Kidney epithelial cell (primary cell): ENCODE measurements around the gene AADACL4. TPM values are rescaled to one million over a fixed set of nuclear protein-coding genes. Genes with fewer than 3 reads are reported as not detected.

Source experiments
- DNase-seq: peaks from one replicate; pipeline ENCODE4 v3.0.0-alpha.2; 2010; ENCODE audit warnings: low read depth
- H3K27me3 ChIP-seq: 2 replicates; pipeline ENCODE4 v1.6.0; 2011; ENCODE audit warnings: low read length; ENCODE audit not compliant: control insufficient read depth, insufficient read depth
- H3K36me3 ChIP-seq: 2 replicates; pipeline ENCODE4 v1.5.1; 2011; ENCODE audit warnings: low read length; ENCODE audit not compliant: control insufficient read depth, insufficient read depth
- H3K4me3 ChIP-seq: 2 replicates; pipeline ENCODE4 v1.5.1; 2011; ENCODE audit warnings: low read depth, mild to moderate bottlenecking, control low read depth, low read length
- total RNA-seq: library from RNA; depleted of rRNA; stranded (reverse); fragments of >200 nt; gene quantifications from 2 replicates; pipeline ENCODE4 v1.2.3, GENCODE V29; 2015
- TF ChIP-seq, protein P1 (sequence below): IDR thresholded peaks from 2 replicates; pipeline ENCODE4 v1.5.1; 2011; ENCODE audit warnings: mild to moderate bottlenecking, moderate library complexity, low read length, control low read depth, inconsistent platforms; ENCODE audit not compliant: insufficient read depth, poor library complexity, severe bottlenecking

The AADACL4 gene
- total RNA-seq, 1 donor from 2014 or later: not detected

DNA sequence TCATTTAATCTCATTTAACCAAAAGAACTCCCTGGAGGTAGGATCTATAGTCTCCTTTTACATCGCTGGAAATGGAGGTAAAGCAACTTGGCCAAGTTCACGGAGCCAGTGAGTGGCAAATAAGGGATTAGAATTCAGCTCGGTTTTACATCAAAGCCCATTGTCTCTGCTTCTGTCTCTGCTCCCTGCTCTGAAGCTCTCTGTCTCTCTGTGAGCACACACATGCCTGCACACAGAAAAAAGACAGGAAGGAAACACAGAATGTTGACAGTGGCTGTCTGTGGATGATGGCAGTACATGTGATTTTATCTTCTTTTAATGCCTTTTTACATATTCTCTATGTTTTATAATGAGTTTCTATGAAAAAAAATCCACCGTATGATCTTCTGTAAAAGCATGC lies 17.0 kb upstream of the AADACL4 start:
- TF ChIP-seq, protein P1, sequence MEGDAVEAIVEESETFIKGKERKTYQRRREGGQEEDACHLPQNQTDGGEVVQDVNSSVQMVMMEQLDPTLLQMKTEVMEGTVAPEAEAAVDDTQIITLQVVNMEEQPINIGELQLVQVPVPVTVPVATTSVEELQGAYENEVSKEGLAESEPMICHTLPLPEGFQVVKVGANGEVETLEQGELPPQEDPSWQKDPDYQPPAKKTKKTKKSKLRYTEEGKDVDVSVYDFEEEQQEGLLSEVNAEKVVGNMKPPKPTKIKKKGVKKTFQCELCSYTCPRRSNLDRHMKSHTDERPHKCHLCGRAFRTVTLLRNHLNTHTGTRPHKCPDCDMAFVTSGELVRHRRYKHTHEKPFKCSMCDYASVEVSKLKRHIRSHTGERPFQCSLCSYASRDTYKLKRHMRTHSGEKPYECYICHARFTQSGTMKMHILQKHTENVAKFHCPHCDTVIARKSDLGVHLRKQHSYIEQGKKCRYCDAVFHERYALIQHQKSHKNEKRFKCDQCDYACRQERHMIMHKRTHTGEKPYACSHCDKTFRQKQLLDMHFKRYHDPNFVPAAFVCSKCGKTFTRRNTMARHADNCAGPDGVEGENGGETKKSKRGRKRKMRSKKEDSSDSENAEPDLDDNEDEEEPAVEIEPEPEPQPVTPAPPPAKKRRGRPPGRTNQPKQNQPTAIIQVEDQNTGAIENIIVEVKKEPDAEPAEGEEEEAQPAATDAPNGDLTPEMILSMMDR: no peak
- Histone ChIP-seq H3K4me3 (no peak overlapping the region), H3K27me3 (peaks cover 2% of the 10 kb centered on the region), H3K36me3 (no peaks in the 10 kb centered on the region)
- no peak for DNase-seq

DNA sequence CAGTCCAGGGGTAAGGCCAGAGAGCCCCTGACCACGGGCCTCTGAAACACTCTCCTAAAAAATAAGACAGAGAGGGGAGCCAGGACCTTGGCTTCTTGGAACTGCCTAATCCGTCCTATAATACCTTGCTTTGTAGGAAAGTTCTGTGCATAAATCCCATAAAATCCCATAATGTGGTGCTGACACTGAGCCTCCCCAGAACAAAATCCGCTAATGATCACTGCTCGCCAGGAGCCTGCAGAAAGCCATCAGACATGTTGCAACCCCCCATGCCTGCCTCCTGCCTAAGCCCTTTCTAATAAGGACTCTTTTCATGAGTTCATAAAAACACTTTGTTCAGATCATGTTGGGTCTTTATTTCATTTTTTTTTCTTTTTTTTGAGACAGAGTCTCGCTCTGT lies 16.6 kb upstream of the AADACL4 start:
- TF ChIP-seq, protein P1: no peak
- DNase-seq: no peak
- no peak overlapping the region for H3K4me3 ChIP-seq
- peaks cover 2% of the 10 kb centered on the region for H3K27me3 ChIP-seq
- no peaks in the 10 kb centered on the region for H3K36me3 ChIP-seq

DNA sequence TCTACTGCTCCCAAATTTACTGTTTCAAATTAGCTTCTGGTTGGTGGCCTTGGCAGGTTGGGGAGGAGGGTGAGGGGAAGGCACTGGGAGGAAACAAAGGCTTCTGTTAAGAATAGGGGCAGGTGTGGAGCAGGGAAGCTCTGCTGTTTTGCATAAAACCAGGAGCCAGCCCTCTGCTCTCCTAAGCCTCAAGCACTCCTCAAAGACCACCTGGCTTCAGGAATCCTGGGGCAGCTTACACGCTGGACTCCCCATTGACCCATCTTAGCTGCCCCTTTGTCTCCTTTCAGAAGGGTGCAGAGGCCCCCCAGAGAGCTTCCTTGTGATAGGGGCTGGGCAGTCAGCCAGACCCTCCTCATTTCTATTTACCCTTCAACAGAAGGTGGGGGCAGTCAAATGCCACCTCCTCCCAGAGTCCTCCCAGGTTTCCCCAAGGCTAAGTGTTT lies 14.4 kb upstream of the AADACL4 start:
- no peak overlapping the region for H3K4me3 ChIP-seq
- no peak for DNase-seq
- H3K36me3 ChIP-seq: no peaks in the 10 kb centered on the region
- TF ChIP-seq, protein P1: no peak
- H3K27me3 ChIP-seq: peaks cover 2% of the 10 kb centered on the region

DNA sequence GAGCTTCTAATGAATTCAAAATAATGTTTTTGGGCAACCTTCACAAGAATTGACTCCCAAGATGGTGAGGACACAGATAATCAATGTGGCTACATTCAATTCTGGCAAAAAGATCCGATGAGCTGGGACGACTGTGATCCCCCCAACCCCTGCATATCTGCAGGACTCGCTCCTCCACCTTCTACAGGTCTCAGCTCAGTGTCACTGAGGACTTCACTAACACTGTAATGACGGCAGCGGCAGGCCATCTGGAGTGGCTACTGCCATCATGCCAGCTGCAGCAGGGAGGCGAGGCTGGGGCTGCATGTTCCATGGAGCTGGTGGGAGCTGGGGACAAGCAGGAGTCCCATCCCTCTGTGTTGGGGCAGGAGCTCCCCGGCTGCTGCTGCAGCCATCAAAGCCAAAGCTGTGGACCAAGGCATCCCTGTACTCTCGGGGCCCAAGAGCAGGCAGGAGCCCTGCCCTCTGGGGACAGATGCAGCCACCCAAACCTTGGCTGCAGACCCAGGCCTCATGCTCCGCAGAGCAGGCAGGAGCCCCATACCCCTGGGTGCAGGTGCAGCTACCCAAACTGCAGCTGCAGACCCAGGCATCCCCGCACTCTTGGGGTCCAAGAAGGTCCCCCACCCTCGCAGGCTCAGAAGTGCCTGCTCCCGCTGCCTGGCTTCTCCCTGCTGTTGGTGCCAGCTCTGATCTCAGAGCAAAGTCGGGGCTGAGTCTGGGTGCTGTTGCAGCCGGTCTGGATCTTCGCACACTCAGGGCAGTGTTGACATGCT lies 13.7 kb upstream of the AADACL4 start:
- TF ChIP-seq, protein P1: no peak
- H3K4me3 ChIP-seq: no peak overlapping the region
- DNase-seq: no peak
- peaks cover 2% of the 10 kb centered on the region for H3K27me3 ChIP-seq
- no peaks in the 10 kb centered on the region for H3K36me3 ChIP-seq

DNA sequence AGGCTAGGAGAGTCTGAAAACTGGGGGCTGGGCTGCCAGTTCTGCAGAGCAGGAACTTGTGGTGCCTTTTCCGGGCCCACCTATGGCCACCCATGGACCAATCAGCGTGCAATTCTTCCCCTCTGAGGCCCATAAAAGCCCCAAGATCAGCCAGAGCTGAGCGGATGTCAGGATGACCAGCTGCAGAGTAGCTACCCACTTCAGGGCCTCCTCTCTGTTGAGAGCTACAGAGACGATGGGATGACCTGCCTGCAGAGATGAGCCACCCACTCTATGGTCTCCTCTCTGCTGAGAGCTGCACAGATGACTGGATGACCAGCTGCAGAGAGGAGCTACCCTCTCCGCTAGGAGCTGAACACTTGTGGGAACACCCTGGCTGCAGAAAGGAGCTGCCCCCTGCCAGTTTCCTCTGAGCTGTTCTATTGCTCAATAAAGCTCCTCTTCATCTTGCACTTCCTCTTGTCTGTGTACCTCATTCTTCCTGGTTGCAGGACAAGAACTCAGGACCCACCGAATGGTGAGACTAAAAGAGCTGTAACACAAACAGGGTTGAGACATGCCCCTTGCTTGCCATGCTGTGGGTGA lies 12.8 kb upstream of the AADACL4 start:
- no peak for DNase-seq
- H3K27me3 ChIP-seq: peaks cover 2% of the 10 kb centered on the region
- no peak overlapping the region for H3K4me3 ChIP-seq
- H3K36me3 ChIP-seq: no peaks in the 10 kb centered on the region
- TF ChIP-seq, protein P1: no peak
